HG03025 (cell line): ENCODE measurements around the gene IMPG2.
"Not testable (repeated sequence)": the region's sequence is repeated elsewhere in the genome, so short reads cannot be mapped to it uniquely, and the experiment has no call there.

Source experiments
- ATAC-seq: cut with Tn5 transposase; IDR thresholded peaks from one replicate; pipeline ENCODE4 v1.9.1; 2021; ENCODE audit warnings: mild to moderate bottlenecking, moderate library complexity; ENCODE audit not compliant: unreplicated experiment, low FRiP score

The IMPG2 gene

DNA sequence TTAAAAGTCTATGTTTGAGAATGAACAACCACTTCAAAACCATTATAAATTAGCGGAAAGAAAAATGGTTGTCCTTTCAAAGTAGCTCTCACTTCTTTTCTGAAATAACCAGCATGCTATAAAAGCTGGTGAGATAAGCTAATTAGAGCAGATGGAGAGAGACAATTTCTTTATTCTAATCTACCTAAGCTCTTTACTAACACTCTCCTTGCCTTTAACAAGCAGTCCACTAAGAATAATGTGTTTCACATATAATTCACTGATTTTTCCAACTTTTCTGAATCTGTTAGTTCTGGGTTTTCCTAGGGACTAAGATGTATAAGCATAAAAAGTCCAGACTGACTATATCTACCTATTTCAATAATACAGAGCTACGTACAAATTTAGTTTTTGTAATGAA, at the start of gene IMPG2:
IMPG2 (minus strand) TSS at position 101 of the 400 bp plus-strand sequence. CDS start 203 bp downstream, outside the sequence.
- no peak for ATAC-seq

DNA sequence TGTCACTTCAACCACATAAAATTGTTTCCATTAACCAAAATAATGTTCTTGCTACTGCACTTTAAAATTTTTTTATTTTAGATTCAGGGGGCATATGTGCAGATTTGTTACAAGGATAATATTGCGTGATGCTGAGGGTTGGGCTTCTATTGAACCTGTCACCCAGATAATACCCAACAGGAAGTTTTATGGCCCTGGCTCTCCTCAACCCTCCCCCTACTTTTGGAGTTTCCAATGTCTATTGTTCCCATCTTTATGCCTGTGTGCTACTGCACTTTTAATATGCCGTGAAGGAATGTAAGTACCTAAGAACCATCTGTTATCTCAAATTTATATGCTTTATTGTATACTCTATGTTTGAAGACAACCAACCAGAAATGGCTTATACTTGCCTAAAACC, 42.0 kb upstream of the IMPG2 start:
- ATAC-seq, result no peak

DNA sequence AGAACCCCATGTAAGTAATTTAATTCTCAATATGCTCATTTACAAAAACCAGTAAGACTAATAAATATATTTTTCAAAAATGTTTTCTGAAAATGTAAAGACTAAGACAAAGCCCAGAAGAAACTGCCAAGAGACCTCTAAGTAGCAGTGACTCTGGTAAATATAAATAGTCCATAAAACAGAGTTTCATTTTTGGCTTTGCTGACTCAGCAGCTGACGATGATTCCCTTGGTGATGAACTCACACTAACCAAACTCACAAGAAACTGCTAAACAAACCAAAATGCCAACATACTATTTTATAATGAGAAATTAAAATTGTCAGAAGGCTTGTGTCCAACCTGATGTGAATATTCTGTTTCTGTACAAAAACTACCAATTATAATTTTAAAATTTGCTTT, 31.5 kb upstream of the IMPG2 start:
- no peak for ATAC-seq

DNA sequence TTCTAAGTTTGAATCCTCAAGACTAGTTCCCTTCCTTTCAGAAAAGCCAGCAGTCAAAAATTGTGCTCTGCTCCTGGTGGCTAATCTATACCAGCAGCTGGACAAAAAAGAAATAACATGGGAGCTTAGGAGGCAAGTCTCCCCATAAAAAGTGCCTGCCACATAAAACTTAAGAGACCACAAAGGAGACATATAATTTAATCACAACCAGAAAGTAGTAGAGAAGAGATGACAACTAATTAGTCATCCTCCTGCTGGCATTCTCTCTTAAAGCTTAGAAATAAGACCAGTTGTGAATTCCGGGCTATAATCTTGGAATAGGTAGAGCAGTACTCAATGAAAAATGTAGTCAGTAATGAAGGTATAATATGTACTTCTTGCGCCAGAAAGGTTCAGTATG, 20.2 kb upstream of the IMPG2 start:
- no peak for ATAC-seq

DNA sequence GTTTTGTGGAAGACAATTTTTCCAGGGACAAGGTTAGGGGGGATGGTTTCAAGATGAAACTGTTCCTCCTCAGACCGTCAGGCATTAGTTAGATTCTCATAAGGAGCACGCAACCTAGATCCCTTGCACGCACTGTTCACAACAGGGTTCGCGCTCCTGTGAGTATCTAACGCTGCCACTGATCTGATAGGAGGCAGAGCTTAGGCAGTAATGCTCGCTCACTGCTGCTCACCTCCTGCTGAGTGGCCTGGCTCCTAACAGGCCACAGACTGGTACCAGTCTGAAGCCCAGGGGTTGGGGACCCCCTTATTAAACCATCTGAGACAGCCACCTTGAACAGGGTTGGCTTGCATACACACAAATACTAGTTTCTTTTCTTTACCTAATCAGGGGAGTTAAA, 13.5 kb upstream of the IMPG2 start:
- no peak for ATAC-seq

DNA sequence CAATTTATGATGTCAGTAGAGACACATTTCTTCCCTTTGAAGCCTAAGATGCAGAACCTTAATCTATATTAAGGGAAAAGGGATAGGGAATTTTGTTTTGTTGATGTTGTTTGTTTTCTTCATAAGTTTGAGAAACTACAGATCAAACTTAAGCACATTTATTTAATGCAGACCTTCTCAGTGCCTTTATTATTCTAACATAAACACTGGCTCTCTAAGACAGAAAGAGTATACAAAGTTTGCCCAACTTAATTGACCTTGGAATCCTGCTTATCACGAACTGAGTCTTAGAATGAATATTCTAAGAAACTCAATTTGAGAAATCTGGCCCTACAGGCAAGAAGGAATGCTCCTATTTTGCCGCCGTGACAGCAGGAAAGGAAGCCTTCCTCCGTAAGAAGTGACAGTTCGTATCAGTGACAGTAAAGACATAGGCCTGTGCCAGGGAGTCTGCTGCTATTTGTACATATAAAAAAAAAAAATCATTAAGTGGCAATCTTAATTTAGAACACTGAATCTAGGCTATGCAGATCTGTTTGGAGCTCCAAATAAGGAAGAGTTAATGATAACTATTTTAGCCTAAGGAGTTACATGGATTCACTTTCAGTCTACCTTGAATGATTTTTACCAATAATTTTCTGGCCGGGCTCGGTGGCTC, 8.8 kb upstream of the IMPG2 start:
- no peak for ATAC-seq

DNA sequence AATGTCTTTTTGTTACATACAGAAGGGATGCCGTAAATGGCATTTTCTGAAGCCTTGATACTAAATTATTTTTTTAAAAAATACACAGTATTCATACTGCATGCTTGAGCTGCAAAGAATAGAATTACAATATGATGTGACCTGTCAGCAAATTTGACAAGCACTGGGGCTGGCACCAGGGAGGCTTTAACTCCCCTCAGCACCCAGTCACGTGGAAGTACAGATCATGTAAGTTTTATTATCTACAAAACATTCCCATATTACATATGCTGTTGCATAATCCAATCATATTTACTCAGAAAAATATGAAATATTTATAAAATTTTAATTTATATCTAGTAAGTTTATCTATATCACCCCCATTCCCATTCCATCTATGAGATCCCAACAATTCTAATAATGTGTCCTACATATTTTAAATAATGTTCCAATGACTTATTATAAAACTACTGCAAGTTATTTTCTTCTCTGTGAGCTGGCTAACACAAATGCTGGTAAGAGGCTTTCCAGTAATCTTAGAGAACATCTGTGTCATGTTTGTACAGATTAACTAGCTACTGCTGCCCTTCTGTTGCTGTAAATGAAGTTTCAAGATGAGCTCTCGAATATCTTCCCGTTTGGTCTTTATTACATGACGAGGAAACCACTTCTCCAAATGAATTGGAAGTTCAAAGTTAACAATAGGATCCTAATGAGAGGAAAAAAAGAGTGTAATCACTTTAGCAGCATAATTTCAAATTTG, 5.2 kb upstream of the IMPG2 start:
- ATAC-seq, result no peak

DNA sequence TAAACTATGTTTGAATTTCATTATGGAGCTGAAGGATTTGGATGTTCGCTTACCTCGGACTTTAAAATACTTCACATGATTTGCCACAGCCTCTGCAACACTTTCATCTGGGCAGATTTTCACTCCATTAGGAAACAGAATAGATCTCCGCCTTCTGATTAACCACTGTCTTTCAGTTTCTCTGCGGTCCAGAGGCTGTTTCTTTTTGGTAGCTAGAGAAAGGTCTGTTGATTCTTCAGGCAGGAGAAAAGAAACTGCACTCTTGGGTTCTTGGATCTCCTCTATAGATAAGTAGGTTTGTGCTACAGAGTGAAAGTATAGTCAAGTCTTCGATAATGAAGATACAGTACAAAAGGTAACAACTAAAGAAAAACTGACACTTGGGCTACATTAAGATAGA, 844 bp downstream of the IMPG2 start:
- ATAC-seq, result no peak

DNA sequence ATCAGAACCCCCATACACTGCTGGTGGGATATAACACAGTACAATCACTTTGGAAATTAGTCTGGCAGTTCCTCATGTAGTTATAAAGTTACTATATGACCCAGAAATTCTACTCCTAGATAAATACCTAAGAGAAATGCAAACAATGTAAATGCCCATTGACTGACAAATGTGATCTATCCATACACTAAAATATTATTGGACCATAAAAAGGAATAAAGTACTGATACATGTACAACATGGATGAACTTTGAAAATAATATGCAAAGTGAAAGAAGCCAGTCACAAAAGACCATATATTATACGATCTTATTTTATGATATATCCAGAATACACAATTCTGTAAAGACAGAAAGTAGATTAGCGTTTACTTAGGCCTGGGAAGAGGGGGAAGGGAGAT, 7.8 kb downstream of the IMPG2 start:
- no peak for ATAC-seq

DNA sequence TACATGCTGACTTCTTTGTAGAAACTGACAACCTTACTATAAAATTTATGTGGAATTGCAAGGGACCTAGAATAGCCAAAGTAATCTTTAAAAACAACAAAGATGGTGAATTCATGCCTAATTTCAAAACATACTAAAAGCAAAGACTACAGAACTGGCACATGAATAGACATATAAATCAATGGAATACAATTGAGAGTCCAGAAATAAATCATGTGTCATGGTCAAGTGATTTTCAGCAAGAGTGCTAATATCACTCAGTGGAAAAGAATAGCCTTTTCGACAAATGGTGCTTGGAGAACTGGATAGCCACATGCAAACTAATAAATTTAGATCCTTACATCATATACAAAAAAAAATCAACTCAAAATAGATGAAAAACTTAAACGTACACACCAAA, 8.7 kb downstream of the IMPG2 start:
- no peak for ATAC-seq

DNA sequence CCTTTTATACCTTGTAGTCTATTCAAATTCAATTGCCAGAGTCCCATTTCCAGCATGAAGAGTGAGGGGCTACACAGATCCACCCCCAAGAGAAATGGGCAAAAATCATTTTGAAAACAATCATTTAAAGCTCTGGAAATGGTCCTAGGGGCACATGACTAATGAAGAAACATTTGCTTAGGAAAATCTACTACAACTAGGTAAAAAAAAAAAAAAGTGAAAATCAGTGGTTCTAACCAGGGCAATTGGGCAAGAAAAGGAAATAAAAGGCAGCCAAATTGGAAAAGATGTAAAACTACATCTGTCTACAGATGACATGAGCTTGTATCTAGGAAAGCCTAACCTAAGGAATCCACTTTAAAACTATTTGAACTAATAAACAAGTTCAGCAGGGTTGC, 9.4 kb downstream of the IMPG2 start:
- ATAC-seq, result no peak

DNA sequence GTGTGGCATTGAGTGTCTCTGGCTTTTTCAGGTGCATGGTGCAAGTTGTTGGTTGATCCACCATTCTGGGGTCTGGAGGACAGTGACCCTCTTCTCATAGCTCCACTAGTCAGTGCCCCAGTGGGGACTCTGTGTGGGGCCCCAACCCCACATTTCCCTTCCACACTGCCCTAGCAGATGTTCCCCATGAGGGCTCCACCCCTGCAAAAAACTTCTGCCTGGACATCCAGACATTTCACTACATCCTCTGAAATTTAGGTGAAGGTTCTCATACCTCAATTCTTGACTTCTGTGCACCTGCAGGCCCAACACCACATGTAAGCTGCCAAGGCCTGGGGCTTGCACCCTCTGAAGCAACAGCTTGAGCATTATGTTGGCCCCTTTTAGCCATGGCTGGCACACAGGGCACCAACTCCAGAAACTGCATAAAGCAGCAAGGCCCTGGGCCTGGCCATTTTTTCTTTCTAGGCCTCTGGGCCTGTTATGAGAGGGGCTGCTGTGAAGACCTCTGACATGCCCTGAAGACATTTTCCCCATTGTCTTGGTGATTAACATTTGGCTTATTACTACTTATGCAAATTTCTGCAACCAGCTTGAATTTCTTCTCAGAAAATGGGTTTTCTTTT, 12.1 kb downstream of the IMPG2 start:
- ATAC-seq, result not testable (repeated sequence)

DNA sequence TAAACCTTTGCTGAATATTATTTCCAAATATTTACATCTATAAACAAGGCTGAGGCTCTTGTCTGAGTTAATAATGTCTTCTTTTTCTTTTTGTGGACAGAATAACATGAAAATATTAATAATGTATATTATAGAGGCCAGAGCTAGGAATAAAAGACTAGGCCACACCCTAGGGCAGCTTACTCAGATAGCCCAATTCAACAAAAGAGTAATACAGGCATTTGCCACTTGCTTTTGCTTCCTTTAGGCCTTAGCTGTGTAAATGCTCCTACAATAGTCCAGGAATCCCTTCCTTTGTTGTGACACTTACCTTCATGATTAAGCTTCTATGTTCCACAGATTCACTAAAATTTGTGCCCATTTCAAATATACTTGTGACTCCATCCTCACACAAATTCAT, 16.5 kb downstream of the IMPG2 start:
- ATAC-seq, result no peak

DNA sequence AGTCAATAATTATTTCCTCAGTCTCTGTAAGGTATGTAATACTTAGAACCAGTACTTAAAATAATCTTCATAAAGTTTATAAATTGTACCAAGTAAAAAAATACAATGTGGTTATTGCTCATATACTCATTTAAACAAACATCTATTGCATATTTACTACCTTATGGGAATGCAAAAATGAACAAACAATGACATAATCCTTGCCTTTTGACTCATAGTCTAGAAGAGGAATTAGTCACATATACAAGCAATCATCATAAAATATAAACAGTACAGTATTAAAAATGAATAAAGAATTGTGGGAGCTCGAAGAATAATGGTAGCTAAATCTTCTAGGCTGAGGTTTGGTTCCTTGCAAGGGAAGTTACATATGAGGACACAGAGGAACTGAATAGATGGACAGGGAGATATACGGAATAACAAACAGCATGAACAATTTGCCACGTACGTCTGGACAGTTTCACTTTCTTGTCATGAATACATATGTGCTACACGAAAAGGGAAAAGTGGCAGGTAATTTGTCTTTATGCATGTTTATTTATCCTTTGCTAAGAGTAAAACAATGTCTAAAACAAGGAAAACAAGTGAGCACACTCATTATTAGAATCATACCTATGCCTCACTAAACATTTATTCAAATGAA, 17.2 kb downstream of the IMPG2 start:
- ATAC-seq, result no peak

DNA sequence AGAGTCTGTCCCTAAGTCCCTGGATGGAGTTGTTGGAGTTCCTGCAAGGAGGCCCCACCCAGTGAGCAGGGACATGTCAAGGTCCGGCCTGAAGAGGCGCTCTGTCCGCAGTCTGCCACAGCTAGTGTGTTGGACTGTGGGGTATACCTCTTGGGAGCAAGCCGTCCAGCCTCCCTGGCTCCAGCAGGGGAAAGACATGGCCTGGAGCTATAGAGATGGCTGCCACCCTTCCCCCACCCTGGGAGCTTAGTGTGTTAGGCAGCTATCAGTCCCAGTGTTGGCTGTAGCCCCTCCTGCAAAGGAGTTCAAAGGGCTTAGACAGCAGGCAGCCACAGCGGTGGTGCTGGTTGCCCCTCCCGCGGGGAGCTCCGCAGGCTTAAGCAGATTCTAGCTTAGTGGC, 20.3 kb downstream of the IMPG2 start:
- no peak for ATAC-seq

DNA sequence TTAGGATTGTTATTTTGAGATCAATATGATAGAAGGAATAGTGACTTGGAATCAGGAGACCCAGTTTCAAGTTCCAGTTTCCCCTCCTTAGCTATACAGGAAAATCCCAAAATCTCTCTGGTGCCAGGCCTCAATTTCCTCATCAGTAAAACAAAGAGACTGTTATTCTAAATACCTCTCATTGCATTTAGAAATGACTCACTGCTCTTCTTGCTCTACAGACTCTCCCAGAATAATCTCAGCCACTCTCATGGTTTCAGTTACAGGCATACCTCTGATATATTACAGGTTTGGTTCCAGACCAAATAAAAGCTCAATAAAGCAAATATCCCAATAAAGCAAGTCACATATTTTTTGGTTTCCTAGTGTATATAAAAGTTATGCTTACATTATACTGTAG, 28.3 kb downstream of the IMPG2 start:
- no peak for ATAC-seq

DNA sequence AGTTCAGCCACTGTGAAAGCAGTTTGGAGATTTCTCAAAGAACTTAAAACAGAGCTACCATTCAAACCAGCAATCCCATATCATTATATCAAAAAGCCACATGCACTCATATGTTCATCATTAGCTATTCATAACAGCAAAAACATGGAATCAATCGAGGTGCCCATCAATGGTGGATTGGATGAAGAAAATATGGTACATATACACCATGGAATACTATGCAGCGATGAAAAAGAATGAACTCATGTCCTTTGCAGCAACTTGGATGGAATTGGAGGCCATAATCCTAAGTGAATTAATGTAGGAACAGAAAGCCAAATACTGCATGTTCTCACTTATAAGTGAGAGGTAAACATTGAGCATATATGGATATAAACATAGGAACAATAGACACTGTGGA, 32.1 kb downstream of the IMPG2 start:
- ATAC-seq, result no peak

DNA sequence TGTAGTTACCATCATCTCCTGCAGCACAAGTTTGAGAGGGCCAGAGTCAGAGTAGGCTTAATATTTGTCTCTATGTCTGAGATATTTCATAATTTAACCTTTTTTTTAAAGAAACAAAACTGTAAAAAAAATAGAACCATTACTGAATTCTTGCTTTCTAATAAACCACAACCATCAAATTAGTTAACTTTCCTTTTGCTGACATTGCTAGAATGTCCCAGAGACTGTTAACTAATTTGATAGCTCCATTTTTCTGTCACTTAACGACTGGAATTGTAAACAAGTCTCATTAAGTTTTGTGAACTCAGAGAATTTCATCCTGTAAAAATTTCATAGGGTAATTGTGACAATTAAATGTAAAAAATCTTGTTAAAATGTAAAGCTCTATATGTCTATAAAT, 35.6 kb downstream of the IMPG2 start:
- no peak for ATAC-seq

DNA sequence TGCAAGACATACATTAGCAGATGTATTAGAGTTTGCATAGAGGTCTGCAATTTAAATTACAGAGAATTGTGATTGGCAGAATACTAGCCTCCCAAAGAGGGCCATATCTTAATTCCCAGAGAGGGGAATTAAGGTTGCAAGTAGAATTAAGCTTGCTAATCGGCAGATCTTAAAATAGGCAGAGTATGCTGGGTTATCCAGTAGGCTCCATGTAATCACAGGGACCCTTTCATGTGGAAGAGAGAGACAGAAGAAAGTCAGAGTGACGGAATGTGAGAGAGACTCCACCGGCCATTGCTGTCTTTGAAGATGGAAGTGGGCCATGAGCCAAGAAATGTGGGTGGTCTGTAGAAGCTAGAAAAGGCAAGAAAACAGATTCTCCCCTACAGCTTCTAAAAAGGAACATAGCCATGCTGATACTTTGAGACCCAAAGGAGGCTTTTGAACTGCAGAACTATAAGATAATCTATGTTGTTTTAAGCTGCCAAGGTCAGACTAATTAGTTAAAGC, 38.8 kb downstream of the IMPG2 start:
- no peak for ATAC-seq

DNA sequence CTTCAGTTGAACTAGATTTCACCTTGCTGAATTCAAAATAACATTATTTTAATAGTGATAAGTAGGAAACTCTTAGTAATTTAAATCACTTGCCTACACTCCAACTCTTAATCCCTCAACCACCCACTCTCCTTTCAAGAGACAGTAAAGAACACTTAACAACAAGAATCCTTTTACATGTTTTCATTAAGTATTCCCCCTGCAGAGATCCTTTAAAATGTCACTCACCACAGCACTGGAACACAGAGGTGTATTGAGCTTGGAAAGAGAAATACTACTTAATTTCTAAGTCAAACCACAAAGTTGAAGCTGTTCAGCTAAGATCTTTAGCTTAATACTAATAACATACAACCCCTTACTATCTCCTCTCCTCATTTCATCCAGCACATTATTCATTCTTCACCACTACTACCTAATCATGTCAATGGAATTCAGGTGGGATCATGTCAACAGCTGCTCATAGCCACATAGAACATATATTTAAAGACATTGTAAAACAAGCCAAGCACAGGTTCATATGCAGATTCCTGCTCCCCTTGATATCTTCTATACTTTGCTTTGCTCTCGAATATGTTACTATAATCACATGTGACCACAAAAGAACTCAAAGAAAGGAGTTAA, 40.5 kb downstream of the IMPG2 start:
- ATAC-seq, result no peak

DNA sequence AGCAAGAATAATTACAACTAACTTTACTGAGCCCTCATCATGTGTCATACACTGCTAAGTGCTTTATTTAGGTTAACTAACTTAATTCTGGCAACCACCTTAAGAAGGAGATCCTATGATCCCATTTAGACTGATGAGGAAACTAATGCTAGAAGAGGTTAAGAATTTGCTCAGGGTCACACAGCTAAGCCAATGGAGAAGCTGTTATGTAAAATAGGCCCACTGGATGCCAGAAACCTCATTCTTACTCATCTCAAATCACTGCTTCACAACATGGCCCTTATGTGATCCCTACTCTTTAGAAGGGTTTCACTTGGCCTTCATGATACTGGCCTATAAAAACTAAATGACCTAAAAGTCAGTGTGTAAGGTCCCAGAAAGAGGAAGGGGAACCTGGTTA, 41.2 kb downstream of the IMPG2 start:
- no peak for ATAC-seq
